VCaP (cell line): ENCODE results near the gene PRR16.

Source experiments
- H3K27ac ChIP-seq: fragments of 450-650 bp; 2 replicates; pipeline ENCODE4 v1.5.1; 2017
- TF ChIP-seq, protein P1 (sequence below): fragments of 450-650 bp; conservative IDR thresholded peaks from 2 replicates; pipeline ENCODE4 v1.5.1; 2017; ENCODE audit warnings: mild to moderate bottlenecking, moderate library complexity

PRR16 gene

GRCh38 chr5:120509053-120509452 is 45.0 kb downstream of the PRR16 start:
- TF ChIP-seq, protein P1, sequence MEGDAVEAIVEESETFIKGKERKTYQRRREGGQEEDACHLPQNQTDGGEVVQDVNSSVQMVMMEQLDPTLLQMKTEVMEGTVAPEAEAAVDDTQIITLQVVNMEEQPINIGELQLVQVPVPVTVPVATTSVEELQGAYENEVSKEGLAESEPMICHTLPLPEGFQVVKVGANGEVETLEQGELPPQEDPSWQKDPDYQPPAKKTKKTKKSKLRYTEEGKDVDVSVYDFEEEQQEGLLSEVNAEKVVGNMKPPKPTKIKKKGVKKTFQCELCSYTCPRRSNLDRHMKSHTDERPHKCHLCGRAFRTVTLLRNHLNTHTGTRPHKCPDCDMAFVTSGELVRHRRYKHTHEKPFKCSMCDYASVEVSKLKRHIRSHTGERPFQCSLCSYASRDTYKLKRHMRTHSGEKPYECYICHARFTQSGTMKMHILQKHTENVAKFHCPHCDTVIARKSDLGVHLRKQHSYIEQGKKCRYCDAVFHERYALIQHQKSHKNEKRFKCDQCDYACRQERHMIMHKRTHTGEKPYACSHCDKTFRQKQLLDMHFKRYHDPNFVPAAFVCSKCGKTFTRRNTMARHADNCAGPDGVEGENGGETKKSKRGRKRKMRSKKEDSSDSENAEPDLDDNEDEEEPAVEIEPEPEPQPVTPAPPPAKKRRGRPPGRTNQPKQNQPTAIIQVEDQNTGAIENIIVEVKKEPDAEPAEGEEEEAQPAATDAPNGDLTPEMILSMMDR = no peak
- no peak overlapping the region for H3K27ac ChIP-seq

GRCh38 chr5:120510098-120510637 is 46.1 kb downstream of the PRR16 start:
- no peak overlapping the region for H3K27ac ChIP-seq
- TF ChIP-seq, protein P1 = no peak

GRCh38 chr5:120510994-120511686 is 47.0 kb downstream of the PRR16 start:
- H3K27ac ChIP-seq = no peak overlapping the region

DNA sequence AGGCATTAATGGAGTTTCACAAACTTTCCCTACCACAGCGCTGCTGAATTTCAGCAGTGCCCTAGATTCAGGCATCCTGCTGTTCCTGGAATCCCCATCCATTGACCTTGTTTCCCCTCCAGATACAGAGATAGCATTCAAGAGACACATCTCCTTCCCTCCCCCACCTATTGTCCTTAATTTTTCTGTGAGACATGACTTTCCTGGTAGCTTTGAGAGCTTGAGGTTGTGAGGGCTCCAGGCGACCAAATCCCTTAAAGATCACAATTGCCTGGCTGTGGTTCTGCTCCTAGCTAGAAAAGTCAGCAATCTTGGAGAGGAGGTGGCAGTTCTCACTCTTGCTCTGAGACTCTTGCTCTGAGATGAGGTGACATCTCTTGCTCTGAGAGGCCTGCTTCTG is 48.0 kb downstream of the PRR16 start:
- TF ChIP-seq, protein P1 = no peak
- no peak overlapping the region for H3K27ac ChIP-seq

More at GRCh38 chr5:120510994-120511686, 47.0 kb downstream of the PRR16 start:
- TF ChIP-seq, protein P1 = no peak

GRCh38 chr5:120512791-120513650 is 48.9 kb downstream of the PRR16 start:
- TF ChIP-seq, protein P1 = no peak
- no peak overlapping the region for H3K27ac ChIP-seq

GRCh38 chr5:120516805-120517204 is 52.7 kb downstream of the PRR16 start:
- TF ChIP-seq, protein P1 = no peak
- H3K27ac ChIP-seq = no peak overlapping the region

DNA sequence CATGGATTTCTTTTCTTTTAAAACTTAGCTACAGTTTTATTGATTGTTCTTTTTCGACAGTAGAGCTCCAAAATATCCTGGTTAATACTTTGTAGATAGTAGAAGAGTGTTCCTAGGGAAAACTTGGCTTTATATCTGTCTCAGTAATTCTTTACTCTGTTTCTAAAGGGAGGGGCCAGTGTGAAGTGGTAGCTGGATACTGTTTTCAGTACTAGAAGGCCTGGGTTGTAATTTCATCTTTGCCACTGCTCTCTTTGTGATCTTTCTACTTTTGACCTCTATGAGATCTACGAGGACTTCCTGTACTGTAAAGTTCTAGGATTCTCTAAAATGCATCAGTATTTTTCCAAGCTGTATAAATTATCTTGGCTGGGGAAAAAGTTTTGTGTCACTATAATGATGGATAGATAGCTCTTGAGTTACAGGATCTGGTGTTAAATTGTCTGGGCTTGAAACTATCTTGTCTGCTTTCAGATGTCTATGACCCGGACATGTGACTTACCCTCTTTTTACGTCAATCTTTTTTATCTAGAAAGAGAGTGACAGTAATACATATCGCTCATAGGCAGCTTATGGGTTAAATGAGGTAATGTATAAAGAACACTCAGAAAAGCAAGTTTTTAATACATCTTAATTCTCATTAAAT is 53.6 kb downstream of the PRR16 start:
- TF ChIP-seq, protein P1 = no peak
- no peak overlapping the region for H3K27ac ChIP-seq
